Gastroesophageal sphincter (tissue), 4 donors: ENCODE data around the gene SIRPA. TPM values are rescaled to one million over a fixed set of nuclear protein-coding genes. Genes with fewer than 3 reads are reported as not detected.

Experiments used
- ATAC-seq: fragments of 150-250 bp; one replicate; pipeline ENCODE4 v1.9.1; 2016; ENCODE audit warnings: mild to moderate bottlenecking, moderate library complexity
- H3K27ac ChIP-seq, 4 donors: fragments of 200-600 bp; sonication (generic) in 3 of 4; 1 replicate in 3 of 4; 2 replicates in 1 of 4; pipeline ENCODE4 v1.5.1; 2016 to 2019
- H3K27me3 ChIP-seq: fragments of 200-600 bp; sonication (generic); one replicate; pipeline ENCODE4 v1.5.1; 2019
- H3K36me3 ChIP-seq, 2 donors: fragments of 200-600 bp; sonication (generic); one replicate each; pipeline ENCODE4 v1.5.1; 2019; ENCODE audit warnings: control low read depth in 1 of 2
- H3K4me1 ChIP-seq, 3 donors: fragments of 200-600 bp; sonication (generic); 1 replicate in 2 of 3; 2 replicates in 1 of 3; pipeline ENCODE4 v1.5.1; 2016 to 2019; ENCODE audit warnings: control low read depth in 2 of 3
- H3K4me3 ChIP-seq, 2 donors: fragments of 200-600 bp; sonication (generic); one replicate each; pipeline ENCODE4 v1.5.1; 2019; ENCODE audit warnings: mild to moderate bottlenecking in 1 of 2, moderate library complexity in 1 of 2
- H3K9me3 ChIP-seq, 3 donors: fragments of 200-600 bp; sonication (generic); one replicate each; pipeline ENCODE4 v1.5.1; 2017 to 2019; ENCODE audit warnings: control low read depth in 2 of 3
- CTCF ChIP-seq, 4 experiments: fragments of 200-600 bp in 2 of 4; fragments of 450-650 bp in 2 of 4; sonication (generic) in 1 of 4; IDR thresholded peaks; one replicate each; pipeline ENCODE4 v1.5.1; 2017 to 2019; ENCODE audit warnings: antibody characterized with exemption in 4 of 4, mild to moderate bottlenecking in 2 of 4, moderate library complexity in 2 of 4
- EP300 ChIP-seq: sonication (generic); formaldehyde crosslinking; IDR thresholded peaks from one replicate; pipeline ENCODE4 v1.6.1; 2017; ENCODE audit warnings: antibody characterized with exemption, mild to moderate bottlenecking
- POLR2A ChIP-seq, 2 donors: fragments of 450-650 bp; IDR thresholded peaks; one replicate each; pipeline ENCODE4 v1.6.1; 2017; ENCODE audit warnings: antibody characterized with exemption in 2 of 2, mild to moderate bottlenecking in 2 of 2, moderate library complexity in 1 of 2
- POLR2AphosphoS5 ChIP-seq: sonication (generic); formaldehyde crosslinking; IDR thresholded peaks from one replicate; pipeline ENCODE4 v1.6.1; 2017; ENCODE audit warnings: antibody characterized with exemption
- WGBS, 2 donors: methylation state at CpG; one replicate each; pipeline ENCODE4 v1.1.5; 2018; ENCODE audit warnings: low coverage in 1 of 2; 5-methylcytosine and 5-hydroxymethylcytosine counted together
- total RNA-seq, 4 donors: library from RNA; depleted of rRNA; stranded (reverse); fragments of >200 nt; gene quantifications; one replicate each; pipeline ENCODE4 v1.1.0, GENCODE V29; 2016

Gene SIRPA
- total RNA-seq, 4 donors from 2014 or later, result 11.7 to 31.7 (median 27.4) TPM

- no peaks in the 10 kb centered on the region for H3K36me3 ChIP-seq
- no peak overlapping the region for H3K27ac ChIP-seq
- peaks cover 0 to 1% (median 0%) of the 10 kb centered on the region in 3 donors for H3K9me3 ChIP-seq
- TF ChIP-seq POLR2A (IDR thresholded peaks at IDR 0.05) (no peak), CTCF (IDR thresholded peaks at IDR 0.05) (no peak), EP300 (no peak), POLR2AphosphoS5 (no peak)
- H3K4me1 ChIP-seq, result peaks cover 0 to 5% (median 0%) of the 10 kb centered on the region in 3 donors
- H3K4me3 ChIP-seq, result no peak overlapping the region
- H3K27me3 ChIP-seq, result peaks cover 34% of the 10 kb centered on the region
- no peak for ATAC-seq
- whole genome bisulfite sequencing, 2 donors, result 83 to 86% methylated on average over 1 of the region's 3 CpGs
These were observed 27.5 kb upstream of the SIRPA start for GRCh38 chr20:1867495-1868260.

GRCh38 chr20:1868856-1869255, 26.4 kb upstream of the SIRPA start:
- Histone ChIP-seq H3K27ac (no peak overlapping the region), H3K4me1 (peaks cover 0 to 5% (median 0%) of the 10 kb centered on the region in 3 donors), H3K36me3 (no peaks in the 10 kb centered on the region), H3K27me3 (peaks cover 34% of the 10 kb centered on the region), H3K9me3 (peaks cover 0 to 8% (median 0%) of the 10 kb centered on the region in 3 donors), H3K4me3 (no peak overlapping the region)
- no peak for TF ChIP-seq POLR2AphosphoS5
- 63% methylated on average over 3 of the region's 3 CpGs; no CpG with 5 or more reads in 1 of the 2 donors for WGBS, 2 donors
- ATAC-seq, result no peak

- 78 to 100% methylated on average over 2 to 4 of the region's 4 CpGs for WGBS, 2 donors
- H3K27ac ChIP-seq, result no peak overlapping the region
- no peak for TF ChIP-seq EP300
- TF ChIP-seq CTCF (IDR thresholded peaks at IDR 0.05), result no peak
- TF ChIP-seq POLR2A (IDR thresholded peaks at IDR 0.05), result no peak
- TF ChIP-seq POLR2AphosphoS5, result no peak
- no peak overlapping the region for H3K4me3 ChIP-seq
- H3K27me3 ChIP-seq, result peaks cover 34% of the 10 kb centered on the region
- no peak for ATAC-seq
- peaks cover 0 to 5% (median 0%) of the 10 kb centered on the region in 3 donors for H3K4me1 ChIP-seq
- H3K9me3 ChIP-seq, result peaks cover 0 to 8% (median 0%) of the 10 kb centered on the region in 3 donors
- no peaks in the 10 kb centered on the region for H3K36me3 ChIP-seq
These were observed 24.9 kb upstream of the SIRPA start for GRCh38 chr20:1870323-1870722.

- Histone ChIP-seq H3K36me3 (no peaks in the 10 kb centered on the region), H3K27me3 (peaks cover 34% of the 10 kb centered on the region), H3K4me3 (no peak overlapping the region), H3K9me3 (peaks cover 0 to 8% (median 0%) of the 10 kb centered on the region in 3 donors), H3K27ac (no peak overlapping the region), H3K4me1 (peaks cover 0 to 5% (median 0%) of the 10 kb centered on the region in 3 donors)
- 41 to 73% methylated on average over 8 to 13 of the region's 17 CpGs for WGBS, 2 donors
- TF ChIP-seq POLR2A (IDR thresholded peaks at IDR 0.05) (no peak), POLR2AphosphoS5 (no peak), CTCF (IDR thresholded peaks at IDR 0.05) (no peak), EP300 (no peak)
- no peak for ATAC-seq
These were observed 24.2 kb upstream of the SIRPA start for GRCh38 chr20:1870792-1871550.

- TF ChIP-seq CTCF (IDR thresholded peaks at IDR 0.05) (no peak), EP300 (no peak)
- ATAC-seq, result no peak
These were observed 23.3 kb upstream of the SIRPA start for GRCh38 chr20:1871807-1872458.

More at GRCh38 chr20:1871807-1872458, 23.3 kb upstream of the SIRPA start:
- no peak overlapping the region for H3K27ac ChIP-seq
- peaks cover 34% of the 10 kb centered on the region for H3K27me3 ChIP-seq
- peaks cover 0 to 5% (median 0%) of the 10 kb centered on the region in 3 donors for H3K4me1 ChIP-seq
- H3K9me3 ChIP-seq, result peaks cover 0 to 8% (median 0%) of the 10 kb centered on the region in 3 donors
- 87% methylated on average over 5 of the region's 7 CpGs; no CpG with 5 or more reads in 1 of the 2 donors for WGBS, 2 donors
- H3K4me3 ChIP-seq, result no peak overlapping the region
- no peaks in the 10 kb centered on the region for H3K36me3 ChIP-seq
